Esophagus squamous epithelium (tissue), 5 donors: ENCODE results near the gene AGRP. TPM values are rescaled to one million over a fixed set of nuclear protein-coding genes. Genes with fewer than 3 reads are reported as not detected.

Experiments used
- DNase-seq: peaks from one replicate; lab custom pipeline; 2025; lab: John Stamatoyannopoulos, UW
- H3K27ac ChIP-seq, 4 donors: fragments of 200-600 bp; sonication (generic); one replicate each; pipeline ENCODE4 v1.5.1; 2016 to 2019; ENCODE audit warnings: mild to moderate bottlenecking in 1 of 4
- H3K27me3 ChIP-seq, 4 donors: fragments of 200-600 bp; sonication (generic); 1 replicate in 3 of 4; 2 replicates in 1 of 4; pipeline versions ENCODE4 v1.5.1 to v1.6.0; 2017 to 2021; ENCODE audit warnings: antibody characterized with exemption in 1 of 4
- H3K36me3 ChIP-seq, 3 donors: fragments of 200-600 bp; sonication (generic); one replicate each; pipeline ENCODE4 v1.5.1; 2016 to 2019
- H3K4me1 ChIP-seq, 3 donors: fragments of 200-600 bp; sonication (generic); one replicate each; pipeline ENCODE4 v1.5.1; 2017 to 2019
- H3K4me3 ChIP-seq, 4 donors: fragments of 200-600 bp; sonication (generic); 1 replicate in 3 of 4; 2 replicates in 1 of 4; pipeline ENCODE4 v1.5.1; 2016 to 2019; ENCODE audit warnings: mild to moderate bottlenecking in 2 of 4, moderate library complexity in 1 of 4
- H3K9me3 ChIP-seq, 3 donors: fragments of 200-600 bp; sonication (generic); one replicate each; pipeline ENCODE4 v1.5.1; 2016 to 2019
- CTCF ChIP-seq, 6 experiments: fragments of 450-650 bp in 4 of 6; fragments of 200-600 bp in 2 of 6; sonication (generic) in 2 of 6; IDR thresholded peaks; one replicate each; pipeline ENCODE4 v1.5.1; 2016 to 2019; ENCODE audit warnings: antibody characterized with exemption in 6 of 6, mild to moderate bottlenecking in 4 of 6, moderate library complexity in 4 of 6
- POLR2A ChIP-seq, 4 donors: fragments of 450-650 bp; IDR thresholded peaks; one replicate each; pipeline ENCODE4 v1.6.1; 2017; ENCODE audit warnings: antibody characterized with exemption in 4 of 4, mild to moderate bottlenecking in 4 of 4, moderate library complexity in 3 of 4
- WGBS, 2 donors: methylation state at CpG; one replicate each; pipeline ENCODE4 v1.1.5; 2018; 5-methylcytosine and 5-hydroxymethylcytosine counted together
- intact Hi-C: fragments of 100-400 bp; cut with DNase I; formaldehyde crosslinking; loops from one replicate; pipeline ENCODE4 v1.15.0; 2022
- total RNA-seq, 4 donors: library from RNA; depleted of rRNA; stranded (reverse); fragments of >200 nt; gene quantifications; one replicate each; pipeline ENCODE4 v1.1.0, GENCODE V29; 2016
- donor health status: DM: yes; HTN: yes; CAD: no.

Gene AGRP
- total RNA-seq, 4 donors from 2014 or later = not detected

- no peak for DNase-seq
- intact Hi-C loops = no loop called here
- peaks cover 0 to 33% (median 0%) of the 10 kb centered on the region in 4 donors for H3K27me3 ChIP-seq
- H3K36me3 ChIP-seq = no peaks in the 10 kb centered on the region
- peak overlapping the region; percentile 79 to 92 (median 86) for H3K27ac ChIP-seq
- peaks cover 19 to 58% (median 23%) of the 10 kb centered on the region in 3 donors for H3K4me1 ChIP-seq
- TF ChIP-seq POLR2A (IDR thresholded peaks at IDR 0.05) = peak in 2 of 4 donors; percentile 47 to 68
- TF ChIP-seq CTCF (IDR thresholded peaks at IDR 0.05) = no peak
- WGBS, 2 donors = 0% methylated on average over 1 of the region's 65 CpGs; no CpG with 5 or more reads in 1 of the 2 donors
- peak overlapping the region; percentile 53 to 87 (median 66) for H3K4me3 ChIP-seq
- no peaks in the 10 kb centered on the region for H3K9me3 ChIP-seq
Measured at GRCh38 chr16:67528870-67529581, 45.7 kb upstream of the AGRP start.

- H3K27ac ChIP-seq = peak within 1 kb of the TSS; percentile 79 to 92 (median 86)
- peaks cover 19 to 54% (median 20%) of the 10 kb centered on the region in 3 donors for H3K4me1 ChIP-seq
- no peak for DNase-seq
- H3K36me3 ChIP-seq = no peaks in the 10 kb centered on the region
- H3K9me3 ChIP-seq = no peaks in the 10 kb centered on the region
- intact Hi-C loops = no loop called here
- 38% methylated on average over 2 of the region's 45 CpGs; no CpG with 5 or more reads in 1 of the 2 donors for WGBS, 2 donors
- TF ChIP-seq POLR2A (IDR thresholded peaks at IDR 0.05) (no peak), CTCF (IDR thresholded peaks at IDR 0.05) (no peak)
- peak within 1 kb of the TSS; percentile 53 to 87 (median 66) for H3K4me3 ChIP-seq
- H3K27me3 ChIP-seq = peaks cover 0 to 33% (median 0%) of the 10 kb centered on the region in 4 donors
Measured at GRCh38 chr16:67528222-67528869, 45.0 kb upstream of the AGRP start, which contains the start of gene RIPOR1. RIPOR1 (plus strand) TSS chr16:67528829; CDS start chr16:67538447, 9,618 bp downstream.

- H3K27me3 ChIP-seq = peaks cover 0 to 32% (median 0%) of the 10 kb centered on the region in 4 donors
- H3K27ac ChIP-seq = no peak overlapping the region
- peaks cover 19 to 43% (median 23%) of the 10 kb centered on the region in 3 donors for H3K4me1 ChIP-seq
- H3K4me3 ChIP-seq = no peak overlapping the region
- intact Hi-C loops = no loop called here
- no peaks in the 10 kb centered on the region for H3K36me3 ChIP-seq
- TF ChIP-seq CTCF (IDR thresholded peaks at IDR 0.05) (no peak), POLR2A (IDR thresholded peaks at IDR 0.05) (no peak)
- H3K9me3 ChIP-seq = no peaks in the 10 kb centered on the region
- no peak for DNase-seq
- 70% methylated on average over 3 of the region's 3 CpGs for WGBS, 2 donors
Measured at GRCh38 chr16:67526149-67526791, 42.9 kb upstream of the AGRP start.

GRCh38 chr16:67525176-67525860 is 42.0 kb upstream of the AGRP start:
- TF ChIP-seq CTCF (IDR thresholded peaks at IDR 0.05) = no peak
- no peak for TF ChIP-seq POLR2A (IDR thresholded peaks at IDR 0.05)
- intact Hi-C loops = no loop called here
- DNase-seq = no peak
- H3K27me3 ChIP-seq = peaks cover 0 to 23% (median 0%) of the 10 kb centered on the region in 4 donors
- peaks cover 11 to 41% (median 18%) of the 10 kb centered on the region in 3 donors for H3K4me1 ChIP-seq
- no peaks in the 10 kb centered on the region for H3K9me3 ChIP-seq
- WGBS, 2 donors = 64 to 66% methylated on average over 5 to 7 of the region's 11 CpGs
- H3K4me3 ChIP-seq = no peak overlapping the region
- H3K36me3 ChIP-seq = no peaks in the 10 kb centered on the region
- H3K27ac ChIP-seq = no peak overlapping the region
